H1 (cell line): ENCODE measurements around the gene CAMK2D. TPM values are rescaled to one million over a fixed set of nuclear protein-coding genes. Genes with fewer than 3 reads are reported as not detected.

Experiments used
- CTCF ChIA-PET: fragments of 300-600 bp; sonication (Branson Sonifier 250); formaldehyde crosslinking; loops from one replicate; lab custom pipeline; 2021; ENCODE audit not compliant: partially characterized antibody; lab: Charles Lee
- POLR2A ChIA-PET: fragments of 300-600 bp; sonication (Branson Sonifier 250); formaldehyde crosslinking; loops from one replicate; lab custom pipeline; 2021; ENCODE audit warnings: inconsistent platforms; ENCODE audit not compliant: partially characterized antibody; lab: Charles Lee
- DNase-seq, 2 experiments: peaks; one replicate each; pipeline versions ENCODE4 v3.0.0 to v3.0.0-alpha.2; 2010 to 2022; ENCODE audit warnings: low spot score in 2 of 2, low read depth in 1 of 2, mixed read lengths in 1 of 2
- FAIRE-seq: peaks from 2 replicates; lab custom pipeline; 2011; peaks lifted over from hg19 to GRCh38; lab: Jason Lieb, UNC
- H2AFZ ChIP-seq: 2 replicates; pipeline ENCODE4 v1.8.1; 2012; ENCODE audit warnings: low read length, inconsistent platforms
- H2AK5ac ChIP-seq: 2 replicates; pipeline ENCODE4 v1.6.1; 2013; ENCODE audit warnings: low read depth, low read length
- H2BK120ac ChIP-seq: replicated peaks from 2 replicates; pipeline ENCODE3; 2013; ENCODE audit warnings: low read depth, low read length, inconsistent platforms
- H2BK12ac ChIP-seq: 2 replicates; pipeline ENCODE4 v1.6.1; 2013; ENCODE audit warnings: low read depth, low read length
- H2BK15ac ChIP-seq: 2 replicates; pipeline ENCODE4 v1.6.1; 2013; ENCODE audit warnings: low read length
- H2BK20ac ChIP-seq: 2 replicates; pipeline ENCODE4 v1.6.1; 2013; ENCODE audit warnings: low read length
- H2BK5ac ChIP-seq: 2 replicates; pipeline ENCODE4 v1.6.1; 2013; ENCODE audit warnings: low read depth, low read length
- H3K14ac ChIP-seq: 2 replicates; pipeline ENCODE4 v1.6.1; 2013; ENCODE audit warnings: inconsistent platforms; ENCODE audit not compliant: insufficient read length
- H3K18ac ChIP-seq: 2 replicates; pipeline ENCODE4 v1.6.1; 2013; ENCODE audit warnings: low read length; ENCODE audit errors: extremely low read depth
- H3K23ac ChIP-seq: 2 replicates; pipeline ENCODE4 v1.6.1; 2013; ENCODE audit warnings: inconsistent platforms; ENCODE audit not compliant: insufficient read length
- H3K23me2 ChIP-seq: 2 replicates; pipeline ENCODE4 v1.6.1; 2013; ENCODE audit warnings: low read depth, low read length
- H3K27ac ChIP-seq: 2 replicates; pipeline ENCODE4 v1.6.1; 2011; ENCODE audit warnings: low read depth, low read length, inconsistent platforms
- H3K27me3 ChIP-seq, 4 experiments: replicated peaks in 1 of 4; 1 replicate in 1 of 4; 2 replicates in 3 of 4; pipeline versions ENCODE4 v1.6.1 to v1.8.1; 2011 to 2013; ENCODE audit warnings: low read length in 3 of 4, mild to moderate bottlenecking in 3 of 4, inconsistent platforms in 2 of 4, mixed read lengths in 2 of 4, moderate library complexity in 1 of 4; ENCODE audit not compliant: control insufficient read depth in 3 of 4, insufficient read depth in 3 of 4; ENCODE audit errors: extremely low read depth in 1 of 4
- H3K36me3 ChIP-seq, 4 experiments: 2 replicates each; pipeline versions ENCODE4 v1.6.1 to v1.8.1; 2011 to 2013; ENCODE audit warnings: mild to moderate bottlenecking in 4 of 4, low read length in 3 of 4, moderate library complexity in 2 of 4, control low read depth in 1 of 4, inconsistent platforms in 1 of 4; ENCODE audit not compliant: insufficient read depth in 4 of 4, control insufficient read depth in 2 of 4
- H3K4ac ChIP-seq: replicated peaks from 2 replicates; pipeline ENCODE3; 2013; ENCODE audit warnings: low read length, low read depth, mixed read lengths, inconsistent platforms; ENCODE audit not compliant: insufficient read length
- H3K4me1 ChIP-seq, 4 experiments: replicated peaks in 1 of 4; 1 replicate in 1 of 4; 2 replicates in 3 of 4; pipeline versions ENCODE4 v1.6.1 to v1.8.1; 2011 to 2013; ENCODE audit warnings: low read length in 3 of 4, inconsistent platforms in 2 of 4, mixed read lengths in 1 of 4; ENCODE audit not compliant: insufficient read depth in 4 of 4, control insufficient read depth in 3 of 4
- H3K4me2 ChIP-seq, 2 experiments: 2 replicates each; pipeline versions ENCODE4 v1.6.1 to v1.8.1; 2011 to 2013; ENCODE audit warnings: low read depth in 2 of 2, low read length in 2 of 2, control low read depth in 1 of 2, inconsistent platforms in 1 of 2, mild to moderate bottlenecking in 1 of 2; ENCODE audit not compliant: insufficient read depth in 1 of 2
- H3K4me3 ChIP-seq, 4 experiments: fragments of 200-600, 300-600 bp in 1 of 4; sonication (generic), shearing (Covaris generic), sonication (Bioruptor Twin) in 1 of 4; 2 replicates each; pipeline versions ENCODE4 v1.5.1 to v1.8.1; 2011 to 2016; ENCODE audit warnings: low read length in 4 of 4, low read depth in 3 of 4, control low read depth in 2 of 4, inconsistent platforms in 2 of 4, mild to moderate bottlenecking in 2 of 4, mixed read lengths in 1 of 4, moderate library complexity in 1 of 4; ENCODE audit not compliant: insufficient read depth in 2 of 4; ENCODE audit errors: extremely low read depth in 1 of 4
- H3K56ac ChIP-seq: replicated peaks from 2 replicates; pipeline ENCODE3; 2013; ENCODE audit warnings: low read depth, mild to moderate bottlenecking, mixed read lengths, low read length, inconsistent platforms; ENCODE audit not compliant: insufficient read length
- H3K79me1 ChIP-seq: 2 replicates; pipeline ENCODE4 v1.6.1; 2013; ENCODE audit warnings: low read depth, low read length, control low read depth
- H3K79me2 ChIP-seq, 2 experiments: 2 replicates each; pipeline versions ENCODE4 v1.6.1 to v1.8.1; 2012 to 2013; ENCODE audit warnings: low read length in 2 of 2, mild to moderate bottlenecking in 2 of 2, inconsistent platforms in 1 of 2; ENCODE audit not compliant: insufficient read depth in 2 of 2, control insufficient read depth in 1 of 2
- H3K9ac ChIP-seq, 4 experiments: replicated peaks in 1 of 4; 1 replicate in 1 of 4; 2 replicates in 3 of 4; pipeline versions ENCODE4 v1.6.1 to v1.8.1; 2011 to 2013; ENCODE audit warnings: low read depth in 3 of 4, low read length in 3 of 4, control low read depth in 2 of 4, mild to moderate bottlenecking in 2 of 4, moderate library complexity in 2 of 4, inconsistent platforms in 1 of 4; ENCODE audit errors: extremely low read depth in 1 of 4
- H3K9me3 ChIP-seq, 2 experiments: 2 replicates each; pipeline versions ENCODE4 v1.6.1 to v1.8.1; 2012 to 2013; ENCODE audit warnings: mild to moderate bottlenecking in 2 of 2, moderate library complexity in 2 of 2, control low read depth in 1 of 2, inconsistent platforms in 1 of 2, low read depth in 1 of 2, low read length in 1 of 2, mixed read lengths in 1 of 2; ENCODE audit not compliant: insufficient read depth in 2 of 2
- H4K20me1 ChIP-seq, 2 experiments: replicated peaks in 1 of 2; 2 replicates each; pipeline versions ENCODE3 to v1.8.1; 2011 to 2013; ENCODE audit warnings: inconsistent platforms in 2 of 2, low read length in 2 of 2, mild to moderate bottlenecking in 1 of 2; ENCODE audit not compliant: insufficient read depth in 2 of 2, control insufficient read depth in 1 of 2
- H4K5ac ChIP-seq: 2 replicates; pipeline ENCODE4 v1.6.1; 2013; ENCODE audit warnings: low read length, low read depth, mixed read lengths, inconsistent platforms; ENCODE audit not compliant: insufficient read length
- H4K8ac ChIP-seq: 2 replicates; pipeline ENCODE4 v1.8.0; 2013; ENCODE audit warnings: mild to moderate bottlenecking, moderate library complexity, low read length, inconsistent platforms; ENCODE audit not compliant: insufficient read depth; ENCODE audit errors: extremely low read depth
- H4K91ac ChIP-seq: replicated peaks from 2 replicates; pipeline ENCODE3; 2013; ENCODE audit warnings: low read length, mixed read lengths, inconsistent platforms; ENCODE audit not compliant: insufficient read length
- BCL11A ChIP-seq, 2 experiments: IDR thresholded peaks; one replicate each; pipeline ENCODE4 v1.6.1; 2011; ENCODE audit warnings: low read depth in 2 of 2, low read length in 2 of 2, mild to moderate bottlenecking in 2 of 2
- BRCA1 ChIP-seq: IDR thresholded peaks from 2 replicates; pipeline ENCODE4 v1.6.1; 2012; ENCODE audit warnings: low read depth, low read length, improper control_type of control experiment
- EP300 ChIP-seq, 2 experiments: IDR thresholded peaks; 1 replicate in 1 of 2; 2 replicates in 1 of 2; pipeline ENCODE4 v1.6.1; 2011 to 2012; ENCODE audit warnings: low read depth in 2 of 2, low read length in 2 of 2, mild to moderate bottlenecking in 2 of 2, borderline replicate concordance in 1 of 2, inconsistent platforms in 1 of 2, moderate library complexity in 1 of 2
- GTF2F1 ChIP-seq: IDR thresholded peaks from 2 replicates; pipeline ENCODE4 v1.6.1; 2012; ENCODE audit warnings: low read depth, low read length, improper control_type of control experiment, borderline replicate concordance
- MAFK ChIP-seq: IDR thresholded peaks from 2 replicates; pipeline ENCODE4 v1.6.1; 2012; ENCODE audit warnings: low read depth, mild to moderate bottlenecking, improper control_type of control experiment, low read length
- NRF1 ChIP-seq: IDR thresholded peaks from 2 replicates; pipeline ENCODE4 v1.6.1; 2011; ENCODE audit warnings: mild to moderate bottlenecking, low read depth, low read length, improper control_type of control experiment
- RNF2 ChIP-seq: fragments of 200-900, 300-1000 bp; sonication (generic); IDR thresholded peaks from 2 replicates; pipeline ENCODE4 v1.7.1; 2016; ENCODE audit warnings: borderline replicate concordance, low read depth, mild to moderate bottlenecking, antibody characterized with exemption, low read length; ENCODE audit not compliant: poor library complexity, severe bottlenecking; ENCODE audit errors: missing control alignments
- RXRA ChIP-seq: IDR thresholded peaks from 2 replicates; pipeline ENCODE4 v1.6.1; 2011; ENCODE audit warnings: low read depth, mild to moderate bottlenecking, low read length, moderate library complexity; ENCODE audit not compliant: insufficient read depth
- SIX5 ChIP-seq: IDR thresholded peaks from 2 replicates; pipeline ENCODE4 v1.6.1; 2011; ENCODE audit warnings: mild to moderate bottlenecking, low read depth, low read length
- SP2 ChIP-seq: IDR thresholded peaks from 2 replicates; pipeline ENCODE4 v1.6.1; 2012; ENCODE audit warnings: mild to moderate bottlenecking, low read length, inconsistent platforms
- TAF1 ChIP-seq: IDR thresholded peaks from 2 replicates; pipeline ENCODE4 v1.6.1; 2011; ENCODE audit warnings: mild to moderate bottlenecking, low read depth, low read length
- WGBS, 2 experiments: shearing (Covaris generic) in 1 of 2; methylation state at CpG; one replicate each; pipeline versions ENCODE4 v1.1.6 to v1.1.7; 2013 to 2015; ENCODE audit warnings: low lambda C conversion rate in 2 of 2, mixed read lengths in 2 of 2, inconsistent platforms in 1 of 2, low coverage in 1 of 2, missing lambda C conversion rate in 1 of 2; ENCODE audit not compliant: insufficient replicate concordance in 2 of 2, insufficient coverage in 1 of 2, insufficient read length in 1 of 2; ENCODE audit errors: extremely low coverage in 1 of 2, missing lambda C conversion rate in 1 of 2; 5-methylcytosine and 5-hydroxymethylcytosine counted together
- polyA plus RNA-seq, 7 experiments: library from polyadenylated mRNA; depleted of rRNA in 3 of 7; stranded (reverse) in 5 of 7; unstranded in 2 of 7; fragments of >200 nt in 5 of 7; fragments of 200-250 nt in 2 of 7; gene quantifications; 1 replicate in 5 of 7; 2 replicates in 1 of 7; 4 replicates in 1 of 7; pipeline versions ENCODE4 v1.2.1 to v1.2.3, GENCODE V29; 2011 to 2013; ENCODE audit warnings: missing spikeins in 2 of 7, mixed read lengths in 2 of 7
- total RNA-seq: library from RNA; stranded (reverse); fragmentation: NEBNext Ultra II Directional; extraction: Animal tissue kit (Norgen Biotek cat#: 25700); gene quantifications from 2 replicates; pipeline ENCODE4 v1.2.1, GENCODE V29; 2021
- TF ChIP-seq, protein P1 (sequence below): IDR thresholded peaks from 2 replicates; pipeline ENCODE4 v1.6.1; 2011; ENCODE audit warnings: low read length, improper control_type of control experiment

Gene CAMK2D
- total and polyA plus RNA-seq, 2 of the 8 experiments (the other 6 are each of a cell fraction or from before 2014, with no cell fraction given), result 3.2 to 7.0 TPM

GRCh38 chr4:113566015-113566795 is 195.3 kb downstream of the CAMK2D start:
- POLR2A ChIA-PET, result no interaction called here
- Histone ChIP-seq H3K9me3 (no peaks in the 10 kb centered on the region), H4K8ac (no peak overlapping the region), H3K36me3 (no peaks in the 10 kb centered on the region), H3K23ac (no peak overlapping the region), H4K20me1 (no peaks in the 10 kb centered on the region), H2BK15ac (no peak overlapping the region), H2BK5ac (no peak overlapping the region), H4K5ac (no peak overlapping the region), H2BK120ac (no peak overlapping the region), H3K4me1 (no peaks in the 10 kb centered on the region), H3K4me2 (no peak overlapping the region), H2BK12ac (no peak overlapping the region), H3K4me3 (no peak overlapping the region), H2AFZ (no peak overlapping the region), H2AK5ac (no peak overlapping the region), H2BK20ac (no peak overlapping the region), H3K79me1 (no peaks in the 10 kb centered on the region), H3K27me3 (no peaks in the 10 kb centered on the region), H4K91ac (no peak overlapping the region), H3K79me2 (no peaks in the 10 kb centered on the region), H3K18ac (no peak overlapping the region), H3K9ac (no peak overlapping the region), H3K23me2 (no peaks in the 10 kb centered on the region), H3K56ac (no peak overlapping the region), H3K4ac (no peak overlapping the region), H3K14ac (no peak overlapping the region), H3K27ac (no peak overlapping the region)
- no peak for FAIRE-seq
- 91% methylated on average over 3 of the region's 3 CpGs; no CpG with 5 or more reads in 1 of the 2 experiments for WGBS, 2 experiments
- no peak for DNase-seq
- CTCF ChIA-PET, result no interaction called here
- no peak for TF ChIP-seq SP2
- no peak for TF ChIP-seq BCL11A (IDR thresholded peaks at IDR 0.05; ENCODE audit: low read depth in 2 of 2, low read length in 2 of 2)
- TF ChIP-seq GTF2F1, result no peak
- TF ChIP-seq MAFK, result no peak
- TF ChIP-seq NRF1, result no peak
- TF ChIP-seq, protein P1, sequence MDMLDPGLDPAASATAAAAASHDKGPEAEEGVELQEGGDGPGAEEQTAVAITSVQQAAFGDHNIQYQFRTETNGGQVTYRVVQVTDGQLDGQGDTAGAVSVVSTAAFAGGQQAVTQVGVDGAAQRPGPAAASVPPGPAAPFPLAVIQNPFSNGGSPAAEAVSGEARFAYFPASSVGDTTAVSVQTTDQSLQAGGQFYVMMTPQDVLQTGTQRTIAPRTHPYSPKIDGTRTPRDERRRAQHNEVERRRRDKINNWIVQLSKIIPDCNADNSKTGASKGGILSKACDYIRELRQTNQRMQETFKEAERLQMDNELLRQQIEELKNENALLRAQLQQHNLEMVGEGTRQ, result no peak
- TF ChIP-seq RXRA, result no peak
- no peak for TF ChIP-seq EP300 (IDR thresholded peaks at IDR 0.05; ENCODE audit: borderline replicate concordance in 1 of 2, low read depth in 2 of 2, low read length in 2 of 2)
- no peak for TF ChIP-seq SIX5
- no peak for TF ChIP-seq RNF2
- TF ChIP-seq TAF1, result no peak
- TF ChIP-seq BRCA1, result no peak
